Natural killer cell treated with Interleukin-12 subunit alpha and Interleukin-12 subunit beta and Interleukin-15 and Interleukin-18, amount 100 ng/mL, for 72 hours (primary cell): ENCODE data around the gene CFAP77. TPM values are rescaled to one million over a fixed set of nuclear protein-coding genes. Genes with fewer than 3 reads are reported as not detected.

Source experiments
- ATAC-seq, 2 donors: fragments of 150-1000 bp; cut with Tn5 transposase in 1 of 2; sonication (Bioruptor Pico), chemical (Tn5 transposase) in 1 of 2; 2 replicates each; pipeline ENCODE4 v1.10.0; 2021
- DNase-seq: peaks from one replicate; pipeline ENCODE4 v3.0.0; 2022; ENCODE audit warnings: low spot score
- H3K27ac Mint-ChIP-seq, 2 donors: 1 replicate in 1 of 2; 2 replicates in 1 of 2; pipeline ENCODE4 v1.8.0; 2022; ENCODE audit warnings: mixed read lengths in 2 of 2, mild to moderate bottlenecking in 1 of 2, moderate library complexity in 1 of 2
- H3K27me3 Mint-ChIP-seq, 2 donors: 1 replicate in 1 of 2; 2 replicates in 1 of 2; pipeline ENCODE4 v1.8.0; 2022; ENCODE audit warnings: mixed read lengths in 2 of 2
- H3K36me3 Mint-ChIP-seq: one replicate; pipeline ENCODE4 v1.8.0; 2022; ENCODE audit warnings: mixed read lengths
- H3K4me1 Mint-ChIP-seq, 2 donors: 1 replicate in 1 of 2; 2 replicates in 1 of 2; pipeline ENCODE4 v1.8.0; 2022; ENCODE audit warnings: low read depth in 2 of 2, mixed read lengths in 2 of 2, mild to moderate bottlenecking in 1 of 2
- H3K4me3 Mint-ChIP-seq: one replicate; pipeline ENCODE4 v1.8.0; 2022; ENCODE audit warnings: mixed read lengths
- H3K9me3 Mint-ChIP-seq: 2 replicates; pipeline ENCODE4 v1.8.0; 2022; ENCODE audit warnings: mixed read lengths
- total RNA-seq, 2 donors: library from RNA; stranded (reverse); gene quantifications; one replicate each; pipeline ENCODE4 v1.2.3, GENCODE V29; 2022

The CFAP77 gene
- total RNA-seq, 2 donors from 2014 or later = not detected

- Mint-ChIP-seq H3K36me3 (peaks cover 5% of the 10 kb centered on the region), H3K4me1 (peaks cover 6 to 13% of the 10 kb centered on the region in 2 donors), H3K4me3 (no peak overlapping the region), H3K27me3 (peaks cover 43 to 51% of the 10 kb centered on the region in 2 donors), H3K27ac (no peak overlapping the region), H3K9me3 (no peaks in the 10 kb centered on the region)
- DNase-seq = no peak
- ATAC-seq = no peak
These were observed 177.0 kb downstream of the CFAP77 start for GRCh38 chr9:132586830-132587591.

GRCh38 chr9:132587592-132587955 lies 177.6 kb downstream of the CFAP77 start:
- no peaks in the 10 kb centered on the region for H3K9me3 Mint-ChIP-seq
- ATAC-seq = no peak
- peaks cover 5% of the 10 kb centered on the region for H3K36me3 Mint-ChIP-seq
- no peak overlapping the region for H3K27ac Mint-ChIP-seq
- H3K27me3 Mint-ChIP-seq = peaks cover 45 to 55% of the 10 kb centered on the region in 2 donors
- peaks cover 6 to 13% of the 10 kb centered on the region in 2 donors for H3K4me1 Mint-ChIP-seq
- no peak for DNase-seq
- H3K4me3 Mint-ChIP-seq = no peak overlapping the region

- Mint-ChIP-seq H3K27me3 (peaks cover 42 to 53% of the 10 kb centered on the region in 2 donors), H3K36me3 (peaks cover 5% of the 10 kb centered on the region), H3K4me1 (peaks cover 6 to 13% of the 10 kb centered on the region in 2 donors), H3K9me3 (no peaks in the 10 kb centered on the region), H3K27ac (no peak overlapping the region), H3K4me3 (no peak overlapping the region)
- ATAC-seq (no peak), DNase-seq (no peak)
These were observed 178.1 kb downstream of the CFAP77 start for GRCh38 chr9:132588098-132588497.

GRCh38 chr9:132588501-132589147 lies 178.6 kb downstream of the CFAP77 start:
- Mint-ChIP-seq H3K9me3 (no peaks in the 10 kb centered on the region), H3K36me3 (peaks cover 5% of the 10 kb centered on the region), H3K27ac (no peak overlapping the region), H3K4me3 (no peak overlapping the region), H3K27me3 (peaks cover 39 to 48% of the 10 kb centered on the region in 2 donors), H3K4me1 (peaks cover 6 to 13% of the 10 kb centered on the region in 2 donors)
- ATAC-seq (no peak), DNase-seq (peak; percentile 54)

GRCh38 chr9:132589148-132590036 lies 179.4 kb downstream of the CFAP77 start:
- ATAC-seq (peak; percentile 10 to 37), DNase-seq (peak; percentile 40)
- Mint-ChIP-seq H3K36me3 (peaks cover 11% of the 10 kb centered on the region), H3K27me3 (peaks cover 36 to 40% of the 10 kb centered on the region in 2 donors), H3K4me3 (no peak overlapping the region), H3K4me1 (peaks cover 6 to 9% of the 10 kb centered on the region in 2 donors), H3K27ac (no peak overlapping the region), H3K9me3 (no peaks in the 10 kb centered on the region)

GRCh38 chr9:132590037-132590317 lies 180.0 kb downstream of the CFAP77 start:
- ATAC-seq = no peak
- H3K36me3 Mint-ChIP-seq = peaks cover 11% of the 10 kb centered on the region
- H3K9me3 Mint-ChIP-seq = no peaks in the 10 kb centered on the region
- H3K27ac Mint-ChIP-seq = no peak overlapping the region
- DNase-seq = no peak
- H3K4me1 Mint-ChIP-seq = peaks cover 6 to 9% of the 10 kb centered on the region in 2 donors
- peaks cover 31 to 34% of the 10 kb centered on the region in 2 donors for H3K27me3 Mint-ChIP-seq
- no peak overlapping the region for H3K4me3 Mint-ChIP-seq

GRCh38 chr9:132590318-132591182 lies 180.5 kb downstream of the CFAP77 start:
- DNase-seq = no peak
- Mint-ChIP-seq H3K4me1 (peaks cover 6 to 9% of the 10 kb centered on the region in 2 donors), H3K36me3 (peaks cover 11% of the 10 kb centered on the region), H3K27ac (no peak overlapping the region), H3K9me3 (no peaks in the 10 kb centered on the region), H3K4me3 (no peak overlapping the region), H3K27me3 (peaks cover 31 to 33% of the 10 kb centered on the region in 2 donors)
- no peak for ATAC-seq

GRCh38 chr9:132591244-132591643 lies 181.2 kb downstream of the CFAP77 start:
- Mint-ChIP-seq H3K36me3 (peaks cover 7% of the 10 kb centered on the region), H3K9me3 (no peaks in the 10 kb centered on the region), H3K27ac (no peak overlapping the region), H3K4me1 (peaks cover 4 to 8% of the 10 kb centered on the region in 2 donors), H3K27me3 (peaks cover 24 to 26% of the 10 kb centered on the region in 2 donors), H3K4me3 (no peak overlapping the region)
- ATAC-seq (no peak), DNase-seq (no peak)

GRCh38 chr9:132591751-132592314 lies 181.8 kb downstream of the CFAP77 start:
- no peak for ATAC-seq
- peaks cover 6 to 11% of the 10 kb centered on the region in 2 donors for H3K4me1 Mint-ChIP-seq
- H3K9me3 Mint-ChIP-seq = no peaks in the 10 kb centered on the region
- peaks cover 6% of the 10 kb centered on the region for H3K36me3 Mint-ChIP-seq
- no peak overlapping the region for H3K27ac Mint-ChIP-seq
- H3K4me3 Mint-ChIP-seq = no peak overlapping the region
- peaks cover 22% of the 10 kb centered on the region in 2 donors for H3K27me3 Mint-ChIP-seq
- DNase-seq = no peak

GRCh38 chr9:132592451-132592850 lies 182.4 kb downstream of the CFAP77 start:
- no peak for ATAC-seq
- H3K4me1 Mint-ChIP-seq = peaks cover 6 to 11% of the 10 kb centered on the region in 2 donors
- H3K27ac Mint-ChIP-seq = no peak overlapping the region
- H3K27me3 Mint-ChIP-seq = peaks cover 22% of the 10 kb centered on the region in 2 donors
- H3K4me3 Mint-ChIP-seq = no peak overlapping the region
- H3K9me3 Mint-ChIP-seq = no peaks in the 10 kb centered on the region
- DNase-seq = no peak
- peaks cover 6% of the 10 kb centered on the region for H3K36me3 Mint-ChIP-seq

- peaks cover 15 to 16% of the 10 kb centered on the region in 2 donors for H3K27me3 Mint-ChIP-seq
- no peak overlapping the region for H3K27ac Mint-ChIP-seq
- peaks cover 6% of the 10 kb centered on the region for H3K36me3 Mint-ChIP-seq
- H3K9me3 Mint-ChIP-seq = no peaks in the 10 kb centered on the region
- DNase-seq (no peak), ATAC-seq (no peak)
- peaks cover 6 to 14% of the 10 kb centered on the region in 2 donors for H3K4me1 Mint-ChIP-seq
- no peak overlapping the region for H3K4me3 Mint-ChIP-seq
These were observed 184.4 kb downstream of the CFAP77 start for GRCh38 chr9:132594412-132594811.

- Mint-ChIP-seq H3K36me3 (peaks cover 6% of the 10 kb centered on the region), H3K27me3 (peaks cover 11 to 15% of the 10 kb centered on the region in 2 donors), H3K4me1 (peaks cover 6 to 11% of the 10 kb centered on the region in 2 donors), H3K9me3 (no peaks in the 10 kb centered on the region), H3K27ac (no peak overlapping the region), H3K4me3 (no peak overlapping the region)
- ATAC-seq (no peak), DNase-seq (no peak)
These were observed 185.3 kb downstream of the CFAP77 start for GRCh38 chr9:132595319-132595718.

- H3K36me3 Mint-ChIP-seq = peaks cover 6% of the 10 kb centered on the region
- ATAC-seq = no peak
- peaks cover 6 to 10% of the 10 kb centered on the region in 2 donors for H3K4me1 Mint-ChIP-seq
- H3K4me3 Mint-ChIP-seq = no peak overlapping the region
- no peak overlapping the region for H3K27ac Mint-ChIP-seq
- H3K27me3 Mint-ChIP-seq = peaks cover 9 to 13% of the 10 kb centered on the region in 2 donors
- no peaks in the 10 kb centered on the region for H3K9me3 Mint-ChIP-seq
- DNase-seq = no peak
These were observed 186.2 kb downstream of the CFAP77 start for GRCh38 chr9:132596200-132596599.
